NCI-H146 (cell line): ENCODE results near the gene KLHL22.
"Not testable (repeated sequence)": the region's sequence is repeated elsewhere in the genome, so short reads cannot be mapped to it uniquely, and the experiment has no call there.

Experiments
- DNase-seq: peaks from one replicate; lab custom pipeline; 2025; lab: John Stamatoyannopoulos, UW

The KLHL22 gene, protein sequence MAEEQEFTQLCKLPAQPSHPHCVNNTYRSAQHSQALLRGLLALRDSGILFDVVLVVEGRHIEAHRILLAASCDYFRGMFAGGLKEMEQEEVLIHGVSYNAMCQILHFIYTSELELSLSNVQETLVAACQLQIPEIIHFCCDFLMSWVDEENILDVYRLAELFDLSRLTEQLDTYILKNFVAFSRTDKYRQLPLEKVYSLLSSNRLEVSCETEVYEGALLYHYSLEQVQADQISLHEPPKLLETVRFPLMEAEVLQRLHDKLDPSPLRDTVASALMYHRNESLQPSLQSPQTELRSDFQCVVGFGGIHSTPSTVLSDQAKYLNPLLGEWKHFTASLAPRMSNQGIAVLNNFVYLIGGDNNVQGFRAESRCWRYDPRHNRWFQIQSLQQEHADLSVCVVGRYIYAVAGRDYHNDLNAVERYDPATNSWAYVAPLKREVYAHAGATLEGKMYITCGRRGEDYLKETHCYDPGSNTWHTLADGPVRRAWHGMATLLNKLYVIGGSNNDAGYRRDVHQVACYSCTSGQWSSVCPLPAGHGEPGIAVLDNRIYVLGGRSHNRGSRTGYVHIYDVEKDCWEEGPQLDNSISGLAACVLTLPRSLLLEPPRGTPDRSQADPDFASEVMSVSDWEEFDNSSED

DNA sequence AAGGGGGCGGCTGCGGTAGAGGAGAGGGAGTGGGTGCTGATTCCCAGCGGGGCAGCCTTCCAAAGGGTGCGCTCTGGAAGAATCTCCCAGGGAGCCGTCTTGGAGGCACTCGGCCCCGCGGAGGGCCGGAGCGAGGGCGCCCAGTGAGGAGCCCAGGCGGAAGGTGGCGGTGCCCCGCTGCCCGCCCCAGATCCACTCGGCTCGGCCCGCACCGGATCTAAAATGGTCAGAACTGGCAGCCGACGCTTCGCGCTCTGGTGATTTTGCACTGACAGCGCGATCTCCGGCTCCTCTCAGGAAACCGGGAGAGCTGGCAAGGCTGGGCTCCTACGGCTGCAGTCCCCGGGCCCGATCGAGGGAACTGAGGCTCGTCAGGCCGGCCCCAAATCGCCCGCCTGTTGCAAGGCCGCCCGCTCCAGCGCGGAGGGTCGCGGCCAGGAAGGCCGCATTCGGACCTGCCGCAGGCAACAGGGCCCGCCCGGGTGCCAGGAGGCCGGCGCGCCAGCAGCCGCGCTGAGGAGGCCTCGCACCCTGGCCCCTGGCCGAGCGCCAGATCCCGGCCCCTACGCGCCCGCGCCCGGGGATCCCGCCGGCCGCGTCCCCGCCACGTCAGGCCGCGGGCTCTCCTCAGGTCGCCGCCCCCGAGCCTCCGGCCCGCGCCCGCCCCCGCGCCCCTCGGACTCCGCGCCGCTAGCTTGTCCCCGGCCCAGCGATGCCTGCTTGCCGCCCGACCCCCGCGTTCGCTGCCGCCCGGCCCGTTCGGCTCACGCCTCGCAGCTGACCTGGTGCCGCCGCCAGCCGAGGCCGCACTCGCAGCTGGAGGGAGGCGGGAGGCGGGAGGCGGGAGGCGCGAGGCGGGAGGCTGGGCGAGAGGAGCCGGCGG, at the start of gene KLHL22:
Gene KLHL22 (minus strand): TSS at position 818 of the 883 bp plus-strand sequence. CDS start 6,584 bp downstream, outside the sequence.
- peak; percentile 64 for DNase-seq

DNA sequence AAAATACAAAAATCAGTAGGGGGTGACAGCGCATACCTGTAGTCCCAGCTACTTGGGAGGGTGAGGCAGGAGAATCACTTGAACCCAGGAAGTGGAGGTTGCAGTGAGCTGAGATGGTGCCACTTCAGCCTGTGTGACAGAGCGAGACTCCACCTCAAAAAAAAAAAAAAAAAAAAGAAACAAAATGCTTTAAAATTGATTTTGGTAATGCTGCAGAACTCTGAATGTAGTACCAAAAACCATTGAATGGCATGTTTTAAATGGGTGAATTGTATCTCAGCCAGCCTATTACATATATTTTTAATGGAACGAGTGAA, 49.7 kb upstream of the KLHL22 start:
- DNase-seq = not testable (repeated sequence)

DNA sequence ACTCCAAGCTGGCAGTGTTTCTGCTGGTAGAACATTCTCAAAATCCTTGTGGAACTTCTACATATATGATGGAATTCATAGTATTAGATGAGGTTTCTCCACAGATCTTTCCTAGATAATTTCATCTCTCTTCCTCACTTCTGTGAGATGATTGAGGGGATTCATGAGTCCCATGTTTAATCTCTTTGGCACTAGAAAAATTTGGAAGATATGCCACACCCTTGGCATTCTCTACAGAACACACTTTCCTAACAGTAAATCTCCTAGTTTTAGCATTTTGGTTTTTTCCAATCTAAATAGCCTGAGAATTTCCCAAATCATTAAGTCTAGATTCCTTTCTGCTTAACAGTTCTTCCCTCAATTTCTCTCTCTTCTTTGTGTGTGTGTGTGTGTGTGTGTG, 47.1 kb upstream of the KLHL22 start:
- DNase-seq = no peak

DNA sequence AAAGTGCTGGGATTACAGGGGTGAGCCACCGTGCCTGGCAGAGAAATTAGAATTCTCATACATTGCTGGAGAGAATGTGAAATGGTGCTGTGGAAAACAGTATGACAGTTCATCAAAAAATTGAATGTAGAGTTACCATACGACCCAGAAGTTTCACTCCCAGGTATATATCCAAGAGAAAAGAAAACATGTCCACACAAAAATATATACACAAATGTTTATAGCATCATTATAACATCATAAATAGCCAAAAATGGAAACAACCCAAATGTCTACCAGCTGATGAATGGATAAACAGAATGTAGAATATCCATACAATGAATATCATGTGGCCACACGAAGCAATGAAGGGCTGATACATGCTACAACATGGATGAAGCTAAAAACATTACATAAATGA, 46.5 kb upstream of the KLHL22 start:
- no peak for DNase-seq

DNA sequence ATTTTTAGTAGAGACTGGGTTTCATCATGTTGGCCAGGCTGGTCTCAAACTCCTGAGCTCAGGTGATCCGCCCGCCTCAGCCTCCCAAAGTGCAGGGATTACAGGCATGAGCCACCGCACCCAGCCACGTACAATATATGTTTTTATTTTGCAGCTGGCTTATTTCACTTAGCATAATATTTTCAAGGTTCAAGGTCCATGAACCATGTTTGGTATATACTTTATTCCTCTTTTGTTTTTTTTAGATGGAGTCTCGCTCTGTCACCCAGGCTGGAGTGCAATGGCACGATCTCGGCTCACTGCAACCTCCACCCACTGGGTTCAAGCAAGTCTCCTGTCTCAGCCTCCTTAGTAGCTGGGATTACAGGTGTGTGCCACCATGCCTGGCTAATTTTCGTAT, 43.3 kb upstream of the KLHL22 start:
- not testable (repeated sequence) for DNase-seq

DNA sequence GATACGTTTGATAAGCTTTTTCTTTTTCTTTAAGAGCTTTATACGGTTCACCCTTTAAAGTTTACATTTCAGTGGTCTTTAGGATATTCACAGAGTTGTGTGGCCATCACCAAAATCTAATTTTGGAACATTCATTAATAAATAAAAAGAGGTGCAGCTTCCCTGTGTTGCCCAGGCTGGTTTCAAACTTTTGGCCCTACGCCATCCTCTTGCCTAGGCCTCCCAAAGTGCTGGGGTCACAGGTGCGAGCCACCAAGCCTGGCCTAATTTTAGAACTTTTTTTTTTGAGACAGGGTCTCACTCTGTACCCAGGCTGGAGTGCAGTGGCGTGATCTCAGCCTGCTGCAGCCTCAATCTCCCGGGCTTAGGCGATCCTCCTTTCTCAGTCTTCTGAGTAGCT, 42.4 kb upstream of the KLHL22 start:
- no peak for DNase-seq

DNA sequence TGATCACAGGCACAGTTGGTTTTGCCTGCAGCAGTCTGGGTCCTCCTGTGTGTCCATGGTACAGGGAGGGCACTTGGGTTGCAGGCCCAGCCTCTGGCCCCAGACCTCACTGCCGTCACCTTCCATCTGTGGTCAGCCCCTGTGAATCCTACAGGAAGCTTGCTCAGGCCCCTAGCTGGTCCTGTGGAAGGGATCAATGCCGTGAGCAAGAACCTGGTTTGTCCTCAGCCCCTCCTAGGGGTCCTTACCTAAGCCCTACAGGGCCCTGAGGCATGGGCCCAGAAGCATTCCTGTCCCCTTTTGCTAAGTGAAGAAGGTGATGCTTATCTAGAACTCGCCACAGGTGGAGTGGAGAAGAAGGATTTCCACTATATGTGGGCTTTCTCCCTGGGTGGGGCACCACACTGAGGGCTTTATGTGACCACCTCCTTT, 41.7 kb upstream of the KLHL22 start:
- DNase-seq = no peak

DNA sequence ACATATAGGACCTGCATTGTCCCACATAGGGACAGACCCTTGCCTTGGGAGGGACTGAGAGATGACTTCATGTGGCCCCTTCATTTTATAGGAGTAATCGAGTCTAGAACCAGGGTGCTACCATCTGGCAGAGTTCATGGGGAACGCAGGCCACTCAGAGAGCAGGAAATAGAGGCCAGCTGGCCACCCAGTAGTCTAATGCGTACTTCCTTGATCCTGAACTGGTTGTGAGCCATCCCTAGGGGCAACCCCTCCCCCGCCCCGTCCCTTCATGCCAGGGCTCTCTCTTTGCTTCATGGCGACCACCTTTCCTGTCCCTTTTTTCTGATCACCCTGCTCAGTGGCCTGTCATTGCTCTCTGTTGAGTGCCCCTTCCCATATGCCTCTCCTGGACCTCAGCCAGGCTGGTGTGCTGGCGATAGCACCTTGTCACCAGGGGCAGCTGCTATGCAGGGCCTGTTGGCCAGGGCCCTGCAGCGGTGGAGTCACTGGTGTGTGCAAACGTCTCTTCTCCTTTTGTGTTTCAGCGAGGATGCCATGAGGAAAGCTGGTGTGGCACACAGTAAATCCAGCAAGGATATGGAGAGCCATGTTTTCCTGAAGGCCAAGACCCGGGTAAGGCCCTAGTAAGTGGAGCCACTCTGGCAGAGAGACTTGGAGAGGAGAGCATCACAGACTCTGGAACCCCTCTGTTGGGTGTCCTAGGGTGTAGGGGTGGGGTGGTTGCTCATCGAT, 41.2 kb upstream of the KLHL22 start:
- DNase-seq = no peak

DNA sequence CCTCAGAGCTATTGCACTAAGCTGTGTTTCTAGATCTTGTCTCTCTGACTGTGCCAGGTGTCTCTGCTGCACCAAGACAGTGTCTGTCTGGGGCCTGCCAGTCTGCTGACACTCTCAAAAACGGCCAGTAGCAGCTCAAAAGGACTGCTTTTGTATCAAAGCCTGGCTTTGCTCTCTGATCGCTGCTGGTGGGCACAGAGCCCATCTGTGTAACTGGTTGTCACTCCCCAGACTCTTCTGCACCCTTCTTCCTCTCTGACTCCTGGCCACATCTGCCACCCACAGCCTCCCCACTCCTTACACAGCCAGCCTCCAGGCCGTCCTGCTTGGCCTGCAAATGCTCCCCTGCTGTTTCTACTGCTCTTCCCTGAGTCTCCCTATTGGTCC, 38.3 kb upstream of the KLHL22 start:
- no peak for DNase-seq

DNA sequence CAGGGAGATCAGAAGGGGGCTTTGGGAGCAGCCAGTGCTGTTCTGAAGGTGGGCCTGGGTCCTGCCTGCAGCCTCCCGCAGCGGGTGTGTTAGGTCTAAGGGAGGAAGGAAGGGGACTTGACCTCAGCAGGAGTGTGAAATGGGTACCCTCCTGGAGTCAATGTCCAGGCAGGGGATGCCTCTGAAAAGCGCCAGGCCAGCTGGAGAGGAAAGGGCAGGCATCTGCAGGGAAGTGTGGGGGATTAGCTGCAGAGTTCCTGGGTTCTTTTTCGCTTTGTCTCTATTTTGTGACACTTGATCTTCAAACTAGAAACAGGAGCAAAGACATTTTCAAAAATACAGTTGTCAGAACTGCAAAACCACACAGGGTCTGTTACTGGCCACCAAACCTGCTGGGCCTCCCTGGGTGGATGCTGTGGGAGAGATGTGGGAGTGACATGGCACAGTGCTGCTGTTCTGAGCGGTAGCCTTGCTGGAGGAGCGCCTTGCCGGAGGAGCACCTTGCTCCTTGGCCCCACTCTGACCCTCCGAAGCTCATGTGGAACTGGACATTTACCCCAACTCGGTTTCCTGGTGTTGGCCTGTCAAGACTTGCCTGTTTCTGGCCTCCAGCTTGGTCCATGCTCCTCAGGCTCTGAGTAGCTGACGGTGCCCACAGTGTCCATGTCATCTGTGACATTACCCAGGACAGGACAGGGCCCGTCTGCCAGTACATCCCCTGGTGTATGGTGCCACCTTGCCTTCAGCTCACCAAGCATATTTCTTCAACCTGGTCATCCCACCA, 37.7 kb upstream of the KLHL22 start:
- no peak for DNase-seq

DNA sequence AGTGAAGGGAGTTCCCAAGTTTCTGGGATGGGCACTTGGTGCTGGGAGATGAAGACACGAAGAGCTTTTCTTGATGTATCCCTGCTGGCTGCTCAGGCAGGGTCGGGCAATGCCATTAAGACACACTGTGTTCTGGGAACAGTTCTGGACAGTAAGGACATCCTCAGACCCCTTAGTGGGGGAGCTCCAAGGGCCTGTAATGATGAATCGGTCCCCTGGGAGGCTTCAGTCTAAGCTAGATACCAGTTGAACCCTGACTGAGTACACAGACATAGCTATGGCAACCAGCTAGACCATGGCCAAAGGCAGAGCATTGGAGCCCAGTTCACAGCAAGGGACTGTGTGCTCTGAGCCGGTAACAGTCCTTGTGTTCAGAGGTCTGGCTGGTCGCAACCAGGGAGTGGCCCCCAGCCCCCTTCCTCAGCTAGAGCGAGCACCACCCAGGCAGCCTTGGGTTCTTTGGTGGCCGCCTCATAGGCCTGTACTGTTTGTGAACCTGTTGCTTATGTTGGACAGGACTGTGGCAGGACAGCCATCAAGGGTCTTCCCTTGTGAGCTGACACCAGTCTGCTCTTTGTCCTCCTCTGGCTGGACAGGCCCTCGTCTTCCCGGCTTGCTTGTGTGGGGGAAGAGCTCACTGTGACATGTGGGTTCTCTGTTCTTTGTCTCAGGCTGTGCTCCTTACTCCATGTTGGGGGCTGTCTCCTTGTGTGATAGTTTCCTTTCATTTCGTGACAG, 36.8 kb upstream of the KLHL22 start:
- DNase-seq = no peak

DNA sequence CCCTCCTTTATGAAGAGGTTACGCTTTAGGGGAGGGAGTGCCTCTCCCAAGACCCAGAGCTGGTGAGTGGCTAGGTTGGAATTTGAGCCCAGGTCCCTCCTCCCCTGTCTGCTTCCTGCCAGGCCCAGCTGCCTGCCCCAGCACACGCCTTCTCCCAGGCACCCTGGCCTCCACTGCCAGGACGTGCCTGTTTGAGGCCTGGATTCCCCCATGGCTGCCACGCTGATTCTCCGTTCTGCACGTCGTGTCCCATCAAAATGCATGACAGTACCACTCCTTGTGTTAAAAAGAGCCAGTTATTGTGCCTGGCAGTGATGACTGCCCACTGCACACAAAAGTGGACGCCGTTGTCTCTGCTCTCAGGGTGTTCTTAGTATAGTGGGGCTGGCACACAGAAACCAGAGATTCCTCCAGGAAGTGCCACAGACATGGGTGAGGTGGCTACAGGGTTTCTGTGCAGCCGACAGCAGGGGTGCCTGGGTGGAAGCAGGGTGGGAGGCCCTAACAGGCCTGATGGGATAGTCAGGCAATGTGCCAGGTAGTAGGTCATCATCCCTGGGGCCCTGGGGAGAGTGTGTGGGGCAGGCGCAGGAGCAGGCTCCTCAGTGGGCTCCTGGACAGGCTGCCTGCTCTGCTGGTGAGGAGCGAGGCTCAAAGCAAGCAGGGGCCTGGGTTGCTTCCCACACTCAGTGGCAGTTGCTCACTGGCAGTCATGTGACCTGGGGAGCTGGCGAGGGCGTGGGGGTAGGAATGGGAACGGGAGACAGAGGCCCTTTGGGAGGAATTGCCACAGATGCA, 36.0 kb upstream of the KLHL22 start:
- no peak for DNase-seq

DNA sequence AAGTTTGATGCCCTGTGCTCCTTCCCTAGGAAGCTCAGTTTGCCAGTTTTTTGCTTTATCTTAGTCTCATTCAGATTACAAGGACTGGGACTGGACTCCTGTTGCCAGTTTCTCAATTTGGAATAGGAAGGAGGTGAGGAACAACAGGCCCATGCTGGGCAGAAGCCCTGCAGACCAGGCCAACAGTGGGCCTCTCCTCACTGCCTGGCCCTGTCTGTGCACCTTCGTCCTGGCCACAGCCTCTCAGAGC, 35.5 kb upstream of the KLHL22 start:
- no peak for DNase-seq

DNA sequence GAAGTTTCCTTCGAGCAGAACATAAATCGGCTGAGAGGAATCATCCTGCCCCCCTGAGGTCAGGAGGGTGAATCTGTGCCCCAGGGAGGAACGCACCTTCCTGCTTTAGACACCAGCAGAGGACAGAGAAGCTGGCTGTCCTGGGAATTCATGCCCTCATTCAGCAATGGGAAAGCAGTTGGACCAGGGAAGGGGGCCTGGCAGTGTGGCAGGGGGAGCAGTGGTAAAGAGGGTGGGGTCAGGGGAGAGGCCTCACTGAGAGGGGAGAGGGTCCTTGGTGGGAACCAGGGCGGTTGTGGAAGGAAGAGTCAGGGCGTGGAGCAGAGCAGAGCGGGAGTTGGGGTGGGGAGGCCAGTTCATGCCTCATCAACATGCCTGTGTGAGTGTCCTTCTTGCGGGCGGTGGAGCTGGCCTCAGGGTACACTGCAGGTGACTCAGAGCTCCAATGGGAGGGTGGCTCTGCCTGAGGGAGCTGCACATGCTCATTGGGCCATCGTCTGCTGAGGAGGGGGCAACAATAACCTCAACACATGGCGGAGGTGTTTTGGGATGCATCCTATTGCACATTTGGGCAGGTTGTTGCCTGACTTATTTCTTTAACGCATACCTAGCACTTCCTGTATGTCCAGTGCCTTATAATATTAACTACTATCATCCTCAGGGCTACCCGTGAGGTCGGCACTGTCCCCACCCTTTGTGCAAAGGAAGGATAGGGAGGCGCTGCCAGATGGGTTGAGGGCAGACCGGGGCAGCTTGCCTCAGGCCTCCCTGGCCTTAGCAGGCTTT, 35.0 kb upstream of the KLHL22 start:
- no peak for DNase-seq

DNA sequence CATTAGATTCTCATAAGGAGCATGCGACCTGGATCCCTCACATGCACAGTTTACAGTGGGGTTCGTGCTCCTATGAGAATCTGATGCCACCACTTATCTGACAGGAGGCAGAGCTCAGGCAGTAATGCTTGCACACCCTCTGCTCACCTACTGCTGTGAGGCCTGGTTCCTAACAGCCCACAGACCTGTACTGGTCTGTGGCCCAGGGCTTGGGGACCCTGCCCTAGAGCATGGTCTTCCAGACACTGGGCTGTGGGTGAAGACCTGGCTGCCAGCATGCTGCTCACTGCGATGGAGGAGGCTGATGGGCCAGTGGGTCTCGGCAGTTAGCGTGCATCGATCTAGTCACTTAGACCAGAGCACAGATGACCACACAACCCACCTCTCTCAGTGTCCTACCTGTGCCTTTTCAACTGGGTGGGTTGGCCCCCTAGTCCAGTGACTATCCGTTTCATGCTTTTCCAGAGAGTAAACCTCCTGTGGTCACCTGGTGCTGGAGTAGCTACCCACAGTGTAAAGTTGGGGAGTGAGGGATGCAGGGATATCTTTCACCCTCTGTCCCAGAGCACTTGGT, 32.9 kb upstream of the KLHL22 start:
- no peak for DNase-seq

DNA sequence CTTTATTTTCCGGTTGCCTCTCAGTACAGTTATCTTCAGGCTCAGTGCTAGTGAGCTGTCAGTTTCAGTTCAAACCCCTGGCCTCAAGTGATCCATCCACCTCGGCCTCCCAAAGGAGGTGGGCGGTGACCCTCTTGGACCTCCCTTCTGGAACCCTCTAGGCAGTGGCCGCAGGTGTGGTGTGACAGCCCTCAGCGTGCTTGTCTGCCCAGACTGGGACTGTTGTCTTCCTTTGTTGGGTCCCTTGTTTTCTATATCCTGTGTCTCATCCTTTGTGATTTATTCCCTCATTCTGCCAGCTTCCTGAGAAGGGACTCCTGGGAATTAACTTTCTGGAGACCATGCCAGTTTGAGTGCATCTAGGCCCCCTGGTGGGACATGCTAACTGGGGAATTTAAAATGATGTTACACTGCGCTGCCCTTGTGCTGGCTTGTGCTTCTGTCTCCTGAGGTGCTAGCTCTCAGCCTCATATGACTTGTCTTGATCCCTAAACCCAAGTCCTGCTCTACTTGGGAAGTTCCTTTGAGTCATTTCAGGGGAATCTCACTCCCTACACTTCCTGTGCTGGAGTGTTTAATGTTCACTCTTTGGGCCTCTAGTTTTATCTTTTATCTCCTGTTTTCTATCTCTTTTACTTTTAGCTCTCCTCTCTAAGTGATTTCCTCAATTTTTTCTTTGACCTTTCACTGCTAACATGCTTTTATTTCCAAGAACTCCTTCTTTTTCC, 31.2 kb upstream of the KLHL22 start:
- DNase-seq = no peak

DNA sequence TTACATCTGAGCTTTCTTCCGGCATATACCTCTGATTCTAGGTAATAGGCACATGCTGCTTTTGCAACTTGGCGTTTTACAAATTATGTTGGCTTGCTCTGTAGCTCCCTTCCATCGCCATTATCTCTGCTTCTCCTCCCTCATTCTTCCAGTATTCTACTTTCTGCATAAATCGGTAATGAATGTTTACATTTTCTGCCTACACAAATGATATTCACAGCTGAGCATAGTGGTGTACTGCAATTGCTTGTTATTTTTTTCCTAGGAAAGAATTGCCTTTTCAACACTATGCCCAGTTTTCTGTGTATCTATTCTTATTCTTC, 30.7 kb upstream of the KLHL22 start:
- DNase-seq = no peak

DNA sequence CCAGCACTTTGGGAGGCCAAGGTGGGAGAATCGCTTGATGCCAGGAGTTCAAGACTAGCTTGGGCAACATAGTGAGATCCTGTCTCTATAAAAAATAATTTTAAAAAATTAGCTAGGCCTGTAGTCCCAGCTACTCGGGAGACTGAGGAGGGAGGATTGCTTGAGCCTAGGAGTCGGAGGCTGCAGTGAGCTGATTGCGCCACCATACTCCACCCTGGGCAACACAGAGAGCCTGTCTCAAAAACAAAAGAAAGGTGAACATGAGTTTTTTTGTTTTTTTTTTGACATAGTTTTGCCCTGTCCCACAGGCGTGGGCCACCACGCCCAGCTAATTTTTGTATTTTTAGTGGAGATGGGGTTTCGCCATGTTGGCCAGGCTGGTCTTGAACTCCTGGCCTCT, 29.5 kb upstream of the KLHL22 start:
- DNase-seq = no peak
